GM11168 (cell line): ENCODE measurements around the gene PHACTR3.
"Not testable (repeated sequence)": the region's sequence is repeated elsewhere in the genome, so short reads cannot be mapped to it uniquely, and the experiment has no call there.

Experiments
- in situ Hi-C: fragments of 300-500 bp; cut with MboI; formaldehyde crosslinking; loops from one replicate; pipeline ENCODE4 v1.12.0; 2022; ENCODE audit warnings: low sequenced_read_pairs; ENCODE audit not compliant: unreplicated experiment

PHACTR3 gene

GRCh38 chr20:59616306-59616705, 12.0 kb downstream of the PHACTR3 start:
- in situ Hi-C loops: no loop called here

DNA sequence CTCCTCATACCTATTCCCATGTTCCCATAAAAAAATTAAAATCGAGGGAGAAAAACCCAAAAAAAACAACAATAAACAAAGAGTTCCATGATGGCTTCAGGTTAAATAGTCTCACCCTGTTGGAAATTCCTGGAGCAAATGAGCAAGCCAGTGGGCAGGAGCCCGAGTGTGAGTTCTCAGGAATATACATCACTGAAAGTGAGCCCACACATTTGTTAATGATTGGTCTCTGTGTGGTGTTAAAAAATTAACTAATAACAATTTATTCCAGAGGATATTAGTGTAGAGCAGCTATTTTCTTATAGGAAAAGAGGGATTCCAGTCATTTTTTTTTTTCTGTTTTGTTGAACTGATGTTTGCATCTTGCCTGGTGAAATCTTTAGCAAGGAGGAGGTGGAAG, 12.9 kb downstream of the PHACTR3 start:
- in situ Hi-C loops: no loop called here

DNA sequence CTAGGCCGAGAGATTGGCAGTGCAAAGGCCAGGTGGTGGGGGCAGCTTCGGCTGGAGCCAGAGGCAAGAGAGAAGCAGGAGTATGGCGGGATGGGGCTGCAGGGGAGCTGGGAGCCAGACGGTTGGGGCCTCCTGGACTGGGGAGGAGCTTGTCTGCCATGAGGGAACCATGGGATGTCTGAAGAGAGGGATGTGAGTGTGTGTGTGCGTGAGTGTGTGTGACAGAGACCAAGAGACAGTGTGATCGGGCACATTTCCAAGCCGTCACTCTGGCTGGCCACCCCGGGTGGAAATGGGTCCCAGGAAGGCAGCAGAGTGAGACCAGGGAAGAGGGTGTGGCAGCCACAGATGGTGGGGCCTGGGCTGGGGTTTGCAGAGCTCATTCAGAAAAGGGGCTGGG, 13.8 kb downstream of the PHACTR3 start:
- in situ Hi-C loops: no loop called here

DNA sequence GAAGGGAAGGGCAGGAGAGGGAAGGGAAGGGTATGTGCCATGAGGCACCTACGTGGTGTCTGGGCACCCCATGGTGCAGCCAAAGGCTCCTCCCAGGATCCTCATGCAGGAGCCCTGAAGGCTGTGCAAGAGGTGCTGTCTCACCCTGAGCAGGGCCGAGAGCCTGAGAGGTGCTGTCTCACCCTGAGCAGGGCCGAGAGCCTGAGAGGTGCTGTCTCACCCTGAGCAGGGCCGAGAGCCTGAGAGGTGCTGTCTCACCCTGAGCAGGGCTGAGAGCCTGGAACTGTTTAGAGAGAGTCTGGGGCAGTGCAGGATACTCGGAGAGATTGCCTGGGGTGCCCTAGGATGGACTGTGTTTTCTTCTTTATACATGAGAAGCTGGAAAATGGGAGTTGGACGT, 14.2 kb downstream of the PHACTR3 start:
- in situ Hi-C loops: not testable (repeated sequence)

- in situ Hi-C loops: no loop called here
Measured at GRCh38 chr20:59620860-59621505, 16.6 kb downstream of the PHACTR3 start.

DNA sequence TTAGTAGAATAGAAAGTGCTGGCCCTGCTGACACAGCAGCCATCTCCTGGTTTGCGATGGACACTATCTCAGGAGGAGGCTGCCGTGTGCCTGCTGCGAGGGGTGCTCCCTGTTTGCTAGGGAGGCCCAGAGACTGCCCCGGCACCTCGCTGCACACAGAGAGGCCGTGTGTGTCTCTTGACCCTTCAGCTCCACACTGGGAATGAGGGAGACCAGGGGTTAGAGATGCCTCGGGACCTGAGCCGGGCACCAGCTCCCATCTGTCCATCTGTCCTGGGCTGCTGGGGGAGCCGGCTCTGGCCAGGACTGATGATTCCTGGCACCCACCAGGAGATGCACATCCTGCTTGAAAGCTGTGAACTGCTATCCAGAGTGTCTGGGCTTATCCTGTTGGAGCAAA, 18.2 kb downstream of the PHACTR3 start:
- in situ Hi-C loops: no loop called here

DNA sequence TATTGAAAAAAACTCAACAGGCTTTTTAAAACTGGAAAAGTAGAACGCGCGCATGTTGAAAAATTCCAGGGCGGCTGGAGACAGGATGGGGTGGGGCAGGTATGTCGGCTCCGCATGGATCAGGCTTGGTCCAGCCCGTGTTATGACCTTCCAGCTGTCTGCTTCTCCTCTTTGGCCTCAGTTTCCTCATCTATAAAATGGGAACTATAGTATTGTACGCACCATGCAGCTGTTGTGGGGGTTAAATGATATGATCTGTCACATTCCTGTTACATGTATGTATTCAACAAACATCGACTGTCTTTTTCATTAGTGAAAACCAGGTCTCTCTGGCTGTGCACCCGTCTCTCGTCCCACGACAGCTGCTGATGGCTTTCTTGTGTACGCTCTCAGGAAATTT, 18.8 kb downstream of the PHACTR3 start:
- in situ Hi-C loops: no loop called here

GRCh38 chr20:59623583-59623982, 19.2 kb downstream of the PHACTR3 start:
- in situ Hi-C loops: no loop called here

- in situ Hi-C loops: no loop called here
Measured at GRCh38 chr20:59624401-59624800, 20.1 kb downstream of the PHACTR3 start.

DNA sequence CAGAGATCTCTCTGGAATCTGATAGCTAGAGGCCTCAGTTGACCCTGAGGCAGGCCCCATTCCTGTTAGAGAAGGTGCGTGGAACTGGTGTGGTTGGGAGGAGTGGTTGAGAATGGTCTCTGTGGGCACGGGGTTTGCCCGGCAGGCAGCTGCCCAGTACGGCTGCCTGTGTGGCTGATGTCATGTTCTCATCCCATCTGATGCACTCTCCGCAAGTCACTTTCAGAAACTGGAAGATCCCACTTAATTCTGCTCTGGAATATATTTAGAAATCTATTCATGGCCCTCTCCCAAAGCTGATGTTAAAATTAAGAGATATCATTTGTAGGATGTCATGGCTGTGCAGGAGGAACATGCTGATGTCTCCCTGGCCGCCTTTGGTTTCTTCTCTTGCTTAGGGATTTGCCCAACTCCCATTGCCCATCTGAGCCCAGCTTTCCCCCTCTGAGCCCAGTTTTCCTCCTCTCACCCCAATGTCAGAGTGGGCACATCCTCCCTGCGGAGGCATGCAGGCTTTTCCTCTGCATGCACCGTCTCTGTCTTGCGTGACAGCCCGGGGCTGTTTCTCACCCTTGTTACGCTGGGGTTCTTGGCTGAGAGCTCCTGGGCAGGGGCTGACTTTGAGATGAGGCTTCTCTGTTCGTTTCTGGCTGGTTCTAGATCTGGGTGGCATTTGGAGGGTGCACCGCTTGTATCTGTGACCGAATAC, 21.0 kb downstream of the PHACTR3 start:
- in situ Hi-C loops: no loop called here

GRCh38 chr20:59627298-59627697, 23.0 kb downstream of the PHACTR3 start:
- in situ Hi-C loops: no loop called here

GRCh38 chr20:59628171-59628570, 23.8 kb downstream of the PHACTR3 start:
- in situ Hi-C loops: no loop called here

DNA sequence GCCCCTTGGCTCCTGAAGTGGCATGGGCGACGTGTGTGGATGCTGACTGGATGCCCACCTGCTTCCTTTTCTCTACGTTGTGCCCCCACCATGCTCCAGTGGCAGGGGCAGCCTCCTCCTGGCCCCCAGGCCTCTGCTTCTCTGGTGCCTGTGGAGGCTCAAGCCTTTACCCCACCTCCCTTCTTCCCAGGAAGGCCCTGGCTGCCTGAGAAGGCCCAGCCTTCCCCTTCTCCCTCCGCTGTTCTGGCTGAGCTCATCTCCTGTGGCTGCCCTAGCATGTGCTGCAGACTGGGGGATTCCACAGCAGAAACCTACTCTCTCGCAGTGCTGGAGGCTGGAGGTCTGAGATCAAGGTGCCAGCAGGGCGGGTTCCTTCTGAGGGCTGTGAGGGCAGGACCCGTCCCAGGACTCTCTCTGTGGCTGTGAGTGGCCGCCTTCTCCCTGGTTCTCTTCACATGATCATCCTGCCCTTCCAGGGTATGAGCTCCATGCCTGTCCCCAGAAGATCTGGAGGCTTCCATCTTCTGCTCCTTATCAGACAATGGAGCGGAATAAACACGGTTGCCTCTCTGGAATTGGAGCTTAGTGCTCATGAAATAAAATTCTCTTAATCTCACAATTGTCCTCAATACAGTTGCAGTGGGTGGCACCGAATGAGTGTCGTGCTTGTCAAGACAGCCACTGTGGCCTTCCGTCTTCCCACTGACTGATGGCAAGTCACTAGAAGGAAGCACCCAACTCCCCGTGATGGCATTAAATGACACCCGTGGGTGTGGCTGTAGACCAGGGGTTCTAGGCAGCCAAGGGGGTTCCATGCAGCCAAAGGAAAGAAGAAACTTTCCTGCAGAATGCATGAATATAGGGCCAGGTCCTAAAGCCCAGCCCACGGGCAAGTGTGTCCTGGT, 25.1 kb downstream of the PHACTR3 start:
- in situ Hi-C loops: no loop called here

DNA sequence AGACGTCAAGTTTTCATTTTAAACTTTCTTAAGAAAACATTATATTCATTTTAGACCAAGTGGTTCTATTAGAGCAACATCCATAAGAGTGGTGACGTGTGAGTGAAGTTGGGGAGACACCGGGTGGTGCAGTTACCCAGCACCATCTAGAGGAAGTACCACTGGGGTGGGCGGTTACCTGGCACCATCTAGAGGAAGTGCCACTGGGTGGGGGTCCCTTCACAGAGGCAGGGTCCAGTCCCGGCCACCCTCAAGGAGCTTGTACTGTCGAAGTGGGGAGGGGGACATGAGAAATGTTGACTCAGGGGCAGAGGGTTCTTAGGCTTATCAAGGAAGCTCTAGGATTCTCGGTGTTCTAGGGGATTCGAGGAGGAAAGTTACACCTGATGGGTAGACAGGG, 26.2 kb downstream of the PHACTR3 start:
- in situ Hi-C loops: no loop called here

DNA sequence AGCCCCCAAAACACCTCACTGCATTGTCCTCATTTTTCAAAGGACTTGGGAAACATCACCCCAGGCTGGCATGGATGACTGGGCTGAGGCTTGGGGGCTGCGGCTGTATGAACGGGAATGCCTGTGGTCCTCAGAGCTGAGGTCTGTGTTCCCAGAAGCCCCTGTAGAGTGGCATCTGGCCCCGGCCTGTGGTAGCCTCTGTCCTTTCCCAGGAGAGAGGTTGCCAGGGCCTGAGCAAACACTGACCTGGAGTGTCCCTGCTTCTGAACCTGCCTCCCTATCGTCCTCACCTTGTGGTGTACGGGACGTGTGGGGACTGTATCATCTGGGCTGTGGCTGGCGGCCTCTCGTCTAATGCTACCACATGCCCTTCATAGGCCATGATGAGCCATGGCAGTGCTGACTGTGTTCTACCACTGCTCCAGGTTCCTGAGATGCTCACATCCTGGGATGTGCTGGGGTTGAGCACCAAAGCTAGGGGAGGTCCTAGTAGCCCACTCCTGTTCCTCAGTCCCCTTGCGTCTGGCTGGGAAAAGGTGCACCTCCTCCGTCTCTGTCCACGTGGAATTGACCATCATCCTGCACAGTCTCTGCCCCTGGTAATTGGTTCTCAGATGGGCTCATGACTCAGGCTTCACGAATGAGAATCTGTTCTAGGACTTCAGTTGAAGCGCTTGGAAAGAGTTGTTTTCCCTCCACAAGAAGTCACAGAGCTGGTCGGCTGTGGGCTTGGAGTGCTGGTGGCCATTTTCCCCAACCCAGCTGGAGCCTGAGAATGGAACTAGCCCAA, 27.6 kb downstream of the PHACTR3 start:
- in situ Hi-C loops: no loop called here

- in situ Hi-C loops: no loop called here
Measured at GRCh38 chr20:59632541-59633113, 28.3 kb downstream of the PHACTR3 start.

DNA sequence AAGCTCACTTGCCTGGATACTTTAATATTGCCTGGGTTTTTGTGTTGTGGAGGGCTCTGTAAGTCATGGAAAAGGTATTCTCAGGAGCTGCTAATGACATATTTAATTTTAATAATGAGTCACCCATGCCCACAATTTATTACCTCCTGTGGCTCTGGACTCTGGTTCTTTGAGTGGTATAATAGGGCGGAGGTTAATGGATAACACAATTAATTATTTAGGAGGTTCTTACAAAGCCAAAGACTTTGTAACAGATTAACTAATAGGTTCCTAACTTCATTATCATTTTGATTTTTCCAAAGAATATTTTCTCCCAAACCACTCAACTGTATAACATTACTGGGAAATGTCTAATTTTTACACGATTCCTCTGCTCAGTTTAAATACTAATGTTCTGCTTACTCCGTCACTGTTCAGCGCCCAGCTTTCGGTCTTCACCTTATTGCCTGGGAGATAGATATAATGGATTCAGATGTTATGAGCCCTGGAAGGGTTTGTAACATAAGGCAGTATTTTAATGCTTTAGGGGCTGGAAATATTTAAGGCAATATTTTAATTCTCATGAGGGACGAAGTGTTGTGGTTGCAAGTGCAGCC, 29.4 kb downstream of the PHACTR3 start:
- in situ Hi-C loops: no loop called here

- in situ Hi-C loops: no loop called here
Measured at GRCh38 chr20:59634435-59635005, 30.2 kb downstream of the PHACTR3 start.

- in situ Hi-C loops: no loop called here
Measured at GRCh38 chr20:59636766-59637370, 32.5 kb downstream of the PHACTR3 start.
